NT2/D1 (cell line): ENCODE data around the gene EIF1.

ENCODE experiments used
- YY1 ChIP-seq: IDR thresholded peaks from 2 replicates; pipeline ENCODE4 v1.6.1; 2011; ENCODE audit not compliant: insufficient read length, insufficient read depth
- ZNF274 ChIP-seq: IDR thresholded peaks from 2 replicates; pipeline ENCODE4 v1.6.1; 2011; ENCODE audit warnings: mild to moderate bottlenecking, low read depth, low read length

GRCh38 chr17:41689497-41690299, 1.0 kb downstream of the EIF1 start:
- TF ChIP-seq YY1 = no peak
- no peak for TF ChIP-seq ZNF274
